Measurements from ENCODE around the gene MX2. TPM values are rescaled to one million over a fixed set of nuclear protein-coding genes. Genes with fewer than 3 reads are reported as not detected.
"Not testable (repeated sequence)": the region's sequence is repeated elsewhere in the genome, so short reads cannot be mapped to it uniquely, and the experiment has no call there.

Gene MX2
- total and polyA plus RNA-seq, 2 donors (not counting 1 experiment from before 2014, with no cell fraction given) = 2.0 to 3.6 TPM

GRCh38 chr21:41411449-41412089, 49.7 kb downstream of the MX2 start:
- no peak overlapping the region for H2AFZ ChIP-seq (ENCODE audit: low read length)
- no peaks in the 10 kb centered on the region for H3K79me2 ChIP-seq (ENCODE audit: control insufficient read depth, insufficient read depth, low read length)
- no peak for DNase-seq (ENCODE audit: low read depth in 2 of 2)
- no peaks in the 10 kb centered on the region for H3K4me1 ChIP-seq (ENCODE audit: control insufficient read depth, extremely low read depth, insufficient read depth, low read length)
- H3K27ac ChIP-seq (ENCODE audit: insufficient read depth, low read length) = no peak overlapping the region
- H4K20me1 ChIP-seq (ENCODE audit: control insufficient read depth, extremely low read depth, insufficient read depth, low read length) = no peaks in the 10 kb centered on the region
- no peaks in the 10 kb centered on the region for H3K9me3 ChIP-seq (ENCODE audit: control insufficient read depth, insufficient read depth, low read depth, low read length)
- H3K4me2 ChIP-seq (ENCODE audit: extremely low read depth, insufficient read depth, low read length) = no peak overlapping the region
- TF ChIP-seq EZH2 (IDR thresholded peaks at IDR 0.05; ENCODE audit: low read length, missing control alignments) = no peak
- no peak for TF ChIP-seq CTCF (conservative IDR thresholded peaks at IDR 0.05 in 1 of 2, IDR thresholded peaks at IDR 0.05 in 1 of 2; ENCODE audit: low read depth in 1 of 2, low read length in 2 of 2)
- H3K36me3 ChIP-seq (ENCODE audit: control insufficient read depth, insufficient read depth, low read length) = no peaks in the 10 kb centered on the region
- H3K27me3 ChIP-seq (ENCODE audit: control insufficient read depth, insufficient read depth, low read length) = no peaks in the 10 kb centered on the region
- H3K4me3 ChIP-seq (replicated peaks in 1 of 4; ENCODE audit: control extremely low read depth in 1 of 4, insufficient read depth in 1 of 4, low read depth in 3 of 4, low read length in 4 of 4) = no peak overlapping the region
- H3K9ac ChIP-seq (ENCODE audit: insufficient read depth, low read length) = no peak overlapping the region

GRCh38 chr21:41417505-41417904, 55.7 kb downstream of the MX2 start:
- not testable (repeated sequence) for H3K27ac ChIP-seq (ENCODE audit: insufficient read depth, low read length); H2AFZ ChIP-seq (ENCODE audit: low read length); H3K36me3 ChIP-seq (ENCODE audit: control insufficient read depth, insufficient read depth, low read length); H3K79me2 ChIP-seq (ENCODE audit: control insufficient read depth, insufficient read depth, low read length); H3K4me3 ChIP-seq (replicated peaks in 1 of 4; ENCODE audit: control extremely low read depth in 1 of 4, insufficient read depth in 1 of 4, low read depth in 3 of 4, low read length in 4 of 4); DNase-seq (ENCODE audit: low read depth in 2 of 2); H3K4me2 ChIP-seq (ENCODE audit: extremely low read depth, insufficient read depth, low read length); H3K9ac ChIP-seq (ENCODE audit: insufficient read depth, low read length); H3K4me1 ChIP-seq (ENCODE audit: control insufficient read depth, extremely low read depth, insufficient read depth, low read length); H3K27me3 ChIP-seq (ENCODE audit: control insufficient read depth, insufficient read depth, low read length); H4K20me1 ChIP-seq (ENCODE audit: control insufficient read depth, extremely low read depth, insufficient read depth, low read length); H3K9me3 ChIP-seq (ENCODE audit: control insufficient read depth, insufficient read depth, low read depth, low read length)

GRCh38 chr21:41418393-41418792, 56.6 kb downstream of the MX2 start:
- H4K20me1 ChIP-seq (ENCODE audit: control insufficient read depth, extremely low read depth, insufficient read depth, low read length) = no peaks in the 10 kb centered on the region
- H3K9me3 ChIP-seq (ENCODE audit: control insufficient read depth, insufficient read depth, low read depth, low read length) = no peaks in the 10 kb centered on the region
- no peak overlapping the region for H3K27ac ChIP-seq (ENCODE audit: insufficient read depth, low read length)
- H3K4me3 ChIP-seq (replicated peaks in 1 of 4; ENCODE audit: control extremely low read depth in 1 of 4, insufficient read depth in 1 of 4, low read depth in 3 of 4, low read length in 4 of 4) = no peak overlapping the region
- no peaks in the 10 kb centered on the region for H3K27me3 ChIP-seq (ENCODE audit: control insufficient read depth, insufficient read depth, low read length)
- no peaks in the 10 kb centered on the region for H3K4me1 ChIP-seq (ENCODE audit: control insufficient read depth, extremely low read depth, insufficient read depth, low read length)
- no peak for DNase-seq (ENCODE audit: low read depth in 2 of 2)
- no peak overlapping the region for H2AFZ ChIP-seq (ENCODE audit: low read length)
- TF ChIP-seq CTCF (conservative IDR thresholded peaks at IDR 0.05 in 1 of 2, IDR thresholded peaks at IDR 0.05 in 1 of 2; ENCODE audit: low read depth in 1 of 2, low read length in 2 of 2) (no peak), EZH2 (IDR thresholded peaks at IDR 0.05; ENCODE audit: low read length, missing control alignments) (no peak)
- no peaks in the 10 kb centered on the region for H3K79me2 ChIP-seq (ENCODE audit: control insufficient read depth, insufficient read depth, low read length)
- no peak overlapping the region for H3K9ac ChIP-seq (ENCODE audit: insufficient read depth, low read length)
- no peak overlapping the region for H3K4me2 ChIP-seq (ENCODE audit: extremely low read depth, insufficient read depth, low read length)
- H3K36me3 ChIP-seq (ENCODE audit: control insufficient read depth, insufficient read depth, low read length) = no peaks in the 10 kb centered on the region

Measured in fibroblast of lung (primary cell).